Peyer's patch (tissue), 4 donors: ENCODE data around the gene TNKS1BP1. TPM values are rescaled to one million over a fixed set of nuclear protein-coding genes. Genes with fewer than 3 reads are reported as not detected.

ENCODE experiments used
- DNase-seq, 3 donors: peaks; one replicate each; pipeline ENCODE4 v3.0.0-alpha.2; 2017 to 2019
- H3K27ac ChIP-seq, 4 donors: fragments of 200-600 bp; sonication (generic); one replicate each; pipeline ENCODE4 v1.5.1; 2016 to 2019
- H3K27me3 ChIP-seq, 2 donors: fragments of 200-600 bp; sonication (generic); one replicate each; pipeline ENCODE4 v1.5.1; 2019
- H3K36me3 ChIP-seq, 3 donors: fragments of 200-600 bp; sonication (generic); one replicate each; pipeline ENCODE4 v1.5.1; 2016 to 2019
- H3K4me1 ChIP-seq, 4 donors: fragments of 200-600 bp; sonication (generic); one replicate each; pipeline ENCODE4 v1.5.1; 2016 to 2019
- H3K4me3 ChIP-seq, 4 donors: fragments of 200-600 bp; sonication (generic); 1 replicate in 3 of 4; 2 replicates in 1 of 4; pipeline ENCODE4 v1.5.1; 2016 to 2019; ENCODE audit warnings: mild to moderate bottlenecking in 1 of 4
- H3K9me3 ChIP-seq, 4 donors: fragments of 200-600 bp; sonication (generic); one replicate each; pipeline ENCODE4 v1.5.1; 2016 to 2019; ENCODE audit warnings: mild to moderate bottlenecking in 1 of 4
- POLR2A ChIP-seq, 2 donors: fragments of 450-650 bp; IDR thresholded peaks; one replicate each; pipeline ENCODE4 v1.5.1; 2017; ENCODE audit warnings: antibody characterized with exemption in 2 of 2, mild to moderate bottlenecking in 2 of 2, moderate library complexity in 2 of 2
- total RNA-seq, 4 donors: library from RNA; depleted of rRNA; stranded (reverse); fragments of >200 nt; gene quantifications; one replicate each; pipeline ENCODE4 v1.1.0, GENCODE V29; 2016
- TF ChIP-seq, protein P1 (sequence below), 6 experiments: fragments of 450-650 bp in 4 of 6; fragments of 200-600 bp in 2 of 6; sonication (generic) in 1 of 6; IDR thresholded peaks; one replicate each; pipeline ENCODE4 v1.5.1; 2017 to 2019; ENCODE audit warnings: antibody characterized with exemption in 6 of 6, mild to moderate bottlenecking in 3 of 6, moderate library complexity in 1 of 6

Gene TNKS1BP1
- total RNA-seq, 4 donors from 2014 or later = 91.8 to 156 (median 139) TPM

- H3K36me3 ChIP-seq = no peaks in the 10 kb centered on the region
- DNase-seq = peak; percentile 29 to 84 (median 69)
- H3K4me3 ChIP-seq = no peak overlapping the region
- no peak for TF ChIP-seq POLR2A (IDR thresholded peaks at IDR 0.05)
- TF ChIP-seq, protein P1, sequence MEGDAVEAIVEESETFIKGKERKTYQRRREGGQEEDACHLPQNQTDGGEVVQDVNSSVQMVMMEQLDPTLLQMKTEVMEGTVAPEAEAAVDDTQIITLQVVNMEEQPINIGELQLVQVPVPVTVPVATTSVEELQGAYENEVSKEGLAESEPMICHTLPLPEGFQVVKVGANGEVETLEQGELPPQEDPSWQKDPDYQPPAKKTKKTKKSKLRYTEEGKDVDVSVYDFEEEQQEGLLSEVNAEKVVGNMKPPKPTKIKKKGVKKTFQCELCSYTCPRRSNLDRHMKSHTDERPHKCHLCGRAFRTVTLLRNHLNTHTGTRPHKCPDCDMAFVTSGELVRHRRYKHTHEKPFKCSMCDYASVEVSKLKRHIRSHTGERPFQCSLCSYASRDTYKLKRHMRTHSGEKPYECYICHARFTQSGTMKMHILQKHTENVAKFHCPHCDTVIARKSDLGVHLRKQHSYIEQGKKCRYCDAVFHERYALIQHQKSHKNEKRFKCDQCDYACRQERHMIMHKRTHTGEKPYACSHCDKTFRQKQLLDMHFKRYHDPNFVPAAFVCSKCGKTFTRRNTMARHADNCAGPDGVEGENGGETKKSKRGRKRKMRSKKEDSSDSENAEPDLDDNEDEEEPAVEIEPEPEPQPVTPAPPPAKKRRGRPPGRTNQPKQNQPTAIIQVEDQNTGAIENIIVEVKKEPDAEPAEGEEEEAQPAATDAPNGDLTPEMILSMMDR (IDR thresholded peaks at IDR 0.05) = peak; percentile 23 to 73 (median 65)
- no peaks in the 10 kb centered on the region for H3K4me1 ChIP-seq
- H3K9me3 ChIP-seq = peaks cover 0 to 3% (median 0%) of the 10 kb centered on the region in 4 donors
- H3K27me3 ChIP-seq = no peaks in the 10 kb centered on the region
- H3K27ac ChIP-seq = peak overlapping the region in 3 of 4 donors; percentile 22 to 58 (median 35)
Measured at GRCh38 chr11:57277845-57278720, 46.7 kb downstream of the TNKS1BP1 start.

DNA sequence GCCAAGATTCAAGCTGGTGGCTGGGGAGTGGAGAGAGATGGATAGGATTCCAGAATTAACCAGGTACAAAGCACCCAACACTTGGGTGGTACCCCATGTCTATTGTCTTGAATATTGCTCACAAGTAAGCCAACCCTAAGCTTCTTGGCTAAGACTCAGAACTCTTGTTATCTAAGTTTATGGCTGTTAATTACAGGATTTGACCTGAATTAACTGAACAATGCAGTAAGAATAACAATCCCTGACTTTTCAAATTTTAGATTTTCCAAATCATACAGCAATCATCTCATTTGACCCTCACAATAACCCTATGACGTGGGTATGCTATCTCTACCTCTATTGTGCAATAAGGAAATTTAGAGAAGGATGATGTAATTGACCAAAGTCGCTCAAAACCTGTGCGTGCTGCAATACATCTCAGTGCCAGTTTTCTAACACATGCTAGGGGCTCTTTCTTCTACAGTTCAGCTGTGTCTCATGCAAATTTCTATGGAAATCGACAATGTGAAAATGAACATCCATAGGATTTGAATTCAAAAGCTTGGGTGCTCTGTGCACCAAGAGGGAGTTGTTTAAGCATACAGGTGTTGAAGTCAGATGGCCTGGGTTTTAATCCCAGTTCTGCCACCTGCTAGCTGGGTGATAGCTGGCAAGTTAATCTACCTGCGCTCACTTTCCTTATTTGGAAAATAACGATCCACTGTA lies 47.6 kb downstream of the TNKS1BP1 start:
- TF ChIP-seq, protein P1 (IDR thresholded peaks at IDR 0.05) = no peak
- no peak for TF ChIP-seq POLR2A (IDR thresholded peaks at IDR 0.05)
- DNase-seq = no peak
- peak overlapping the region in 2 of 4 donors; percentile 9 to 22 for H3K27ac ChIP-seq
- peaks cover 0 to 5% (median 0%) of the 10 kb centered on the region in 4 donors for H3K9me3 ChIP-seq
- H3K4me1 ChIP-seq = no peaks in the 10 kb centered on the region
- no peaks in the 10 kb centered on the region for H3K36me3 ChIP-seq
- no peaks in the 10 kb centered on the region for H3K27me3 ChIP-seq
- no peak overlapping the region for H3K4me3 ChIP-seq

GRCh38 chr11:57276169-57276970 lies 48.4 kb downstream of the TNKS1BP1 start:
- Histone ChIP-seq H3K36me3 (no peaks in the 10 kb centered on the region), H3K27ac (peak overlapping the region in 2 of 4 donors; percentile 3 to 19), H3K27me3 (no peaks in the 10 kb centered on the region), H3K9me3 (peaks cover 0 to 5% (median 0%) of the 10 kb centered on the region in 4 donors), H3K4me1 (no peaks in the 10 kb centered on the region), H3K4me3 (no peak overlapping the region)
- DNase-seq = no peak
- TF ChIP-seq POLR2A (IDR thresholded peaks at IDR 0.05) = no peak
- TF ChIP-seq, protein P1 (IDR thresholded peaks at IDR 0.05) = no peak

GRCh38 chr11:57275582-57275981 lies 49.2 kb downstream of the TNKS1BP1 start:
- H3K27me3 ChIP-seq = no peaks in the 10 kb centered on the region
- TF ChIP-seq POLR2A (IDR thresholded peaks at IDR 0.05) = no peak
- TF ChIP-seq, protein P1 (IDR thresholded peaks at IDR 0.05) = no peak
- no peak for DNase-seq
- no peaks in the 10 kb centered on the region for H3K36me3 ChIP-seq
- no peak overlapping the region for H3K4me3 ChIP-seq
- no peaks in the 10 kb centered on the region for H3K4me1 ChIP-seq
- peak overlapping the region in 2 of 4 donors; percentile 19 to 45 for H3K27ac ChIP-seq
- H3K9me3 ChIP-seq = peaks cover 0 to 5% (median 0%) of the 10 kb centered on the region in 4 donors

GRCh38 chr11:57274904-57275498 lies 49.8 kb downstream of the TNKS1BP1 start:
- H3K4me3 ChIP-seq = no peak overlapping the region
- peaks cover 0 to 5% (median 0%) of the 10 kb centered on the region in 4 donors for H3K9me3 ChIP-seq
- no peak for DNase-seq
- H3K4me1 ChIP-seq = no peaks in the 10 kb centered on the region
- no peak for TF ChIP-seq POLR2A (IDR thresholded peaks at IDR 0.05)
- TF ChIP-seq, protein P1 (IDR thresholded peaks at IDR 0.05) = no peak
- H3K27ac ChIP-seq = peak overlapping the region in 2 of 4 donors; percentile 4 to 45
- no peaks in the 10 kb centered on the region for H3K36me3 ChIP-seq
- H3K27me3 ChIP-seq = no peaks in the 10 kb centered on the region
